H9 (cell line): ENCODE measurements around the gene RXFP2. TPM values are rescaled to one million over a fixed set of nuclear protein-coding genes. Genes with fewer than 3 reads are reported as not detected.

Experiments used
- DNase-seq: peaks from one replicate; pipeline ENCODE4 v3.0.0-alpha.2; 2017
- H2AFZ ChIP-seq: one replicate; pipeline ENCODE4 v1.6.1; 2013; ENCODE audit warnings: mild to moderate bottlenecking, low read length, control low read depth, moderate library complexity
- H2AK5ac ChIP-seq: 2 replicates; pipeline ENCODE4 v1.6.1; 2013; ENCODE audit warnings: low read length, control low read depth, mixed read lengths; ENCODE audit not compliant: insufficient read length
- H2BK120ac ChIP-seq: one replicate; pipeline ENCODE4 v1.6.1; 2013; ENCODE audit warnings: low read depth, mild to moderate bottlenecking, low read length, control low read depth, inconsistent platforms; ENCODE audit not compliant: poor library complexity, severe bottlenecking
- H2BK12ac ChIP-seq: 2 replicates; pipeline ENCODE4 v1.6.1; 2013; ENCODE audit warnings: low read length, control low read depth, mixed read lengths, low read depth; ENCODE audit not compliant: insufficient read length
- H2BK15ac ChIP-seq: 2 replicates; pipeline ENCODE4 v1.6.1; 2013; ENCODE audit warnings: low read depth, low read length, control low read depth
- H2BK20ac ChIP-seq: one replicate; pipeline ENCODE4 v1.6.1; 2013; ENCODE audit warnings: low read depth, mild to moderate bottlenecking, low read length, control low read depth, inconsistent platforms; ENCODE audit not compliant: poor library complexity, severe bottlenecking
- H2BK5ac ChIP-seq: 2 replicates; pipeline ENCODE4 v1.6.1; 2013; ENCODE audit warnings: low read length, control low read depth, mixed read lengths; ENCODE audit not compliant: insufficient read length
- H3K14ac ChIP-seq: 2 replicates; pipeline ENCODE4 v1.6.1; 2013; ENCODE audit warnings: low read length, control low read depth; ENCODE audit not compliant: insufficient read depth
- H3K18ac ChIP-seq: 2 replicates; pipeline ENCODE4 v1.6.1; 2013; ENCODE audit warnings: low read depth, mild to moderate bottlenecking, mixed read lengths, low read length, control low read depth; ENCODE audit not compliant: insufficient read length
- H3K23ac ChIP-seq: 2 replicates; pipeline ENCODE4 v1.6.1; 2013; ENCODE audit warnings: low read length, control low read depth, mixed read lengths, low read depth; ENCODE audit not compliant: insufficient read length
- H3K23me2 ChIP-seq: 2 replicates; pipeline ENCODE4 v1.6.1; 2013; ENCODE audit warnings: low read depth, mild to moderate bottlenecking, mixed read lengths, low read length, control low read depth; ENCODE audit not compliant: insufficient read length, poor library complexity, severe bottlenecking
- H3K27ac ChIP-seq: 2 replicates; pipeline ENCODE4 v1.5.1; 2013; ENCODE audit warnings: low read length, control low read depth, mixed read lengths, low read depth; ENCODE audit not compliant: insufficient read length
- H3K27me3 ChIP-seq: 2 replicates; pipeline ENCODE4 v1.6.1; 2013; ENCODE audit warnings: low read length, control low read depth, inconsistent platforms; ENCODE audit not compliant: insufficient read depth
- H3K4ac ChIP-seq: 2 replicates; pipeline ENCODE4 v1.6.1; 2013; ENCODE audit warnings: low read depth, mild to moderate bottlenecking, control low read depth, inconsistent platforms, low read length, moderate library complexity
- H3K4me1 ChIP-seq: 2 replicates; pipeline ENCODE4 v1.6.1; 2013; ENCODE audit warnings: low read length, control low read depth, inconsistent platforms; ENCODE audit not compliant: insufficient read depth
- H3K4me2 ChIP-seq: 2 replicates; pipeline ENCODE4 v1.6.1; 2013; ENCODE audit warnings: low read length, control low read depth, mixed read lengths; ENCODE audit not compliant: insufficient read length, insufficient read depth
- H3K56ac ChIP-seq: 2 replicates; pipeline ENCODE4 v1.6.1; 2013; ENCODE audit warnings: low read depth, mild to moderate bottlenecking, mixed read lengths, low read length, control low read depth; ENCODE audit not compliant: insufficient read length
- H3K79me1 ChIP-seq: 2 replicates; pipeline ENCODE4 v1.6.1; 2013; ENCODE audit warnings: low read depth, mild to moderate bottlenecking, moderate library complexity, low read length, control low read depth, inconsistent platforms; ENCODE audit not compliant: insufficient read depth, poor library complexity, severe bottlenecking
- H3K79me2 ChIP-seq: 2 replicates; pipeline ENCODE4 v1.6.1; 2013; ENCODE audit warnings: low read length, control low read depth, inconsistent platforms; ENCODE audit not compliant: insufficient read depth
- H3K9ac ChIP-seq: 2 replicates; pipeline ENCODE4 v1.6.1; 2013; ENCODE audit warnings: low read length, control low read depth, mixed read lengths; ENCODE audit not compliant: insufficient read length; ENCODE audit errors: extremely low read depth
- H3K9me3 ChIP-seq: one replicate; pipeline ENCODE4 v1.6.1; 2013; ENCODE audit warnings: low read depth, low read length, inconsistent platforms; ENCODE audit not compliant: control insufficient read depth
- H3T11ph ChIP-seq: one replicate; pipeline ENCODE4 v1.6.1; 2013; ENCODE audit warnings: mild to moderate bottlenecking, low read length, control low read depth, inconsistent platforms
- H4K20me1 ChIP-seq: one replicate; pipeline ENCODE4 v1.6.1; 2013; ENCODE audit not compliant: control insufficient read depth, insufficient read length, insufficient read depth
- H4K5ac ChIP-seq: 2 replicates; pipeline ENCODE4 v1.6.1; 2013; ENCODE audit warnings: low read depth, mild to moderate bottlenecking, mixed read lengths, low read length, control low read depth; ENCODE audit not compliant: insufficient read length
- H4K8ac ChIP-seq: replicated peaks from 2 replicates; pipeline ENCODE4 v1.6.1; 2013; ENCODE audit warnings: low read length, control low read depth, mixed read lengths, low read depth; ENCODE audit not compliant: insufficient read length
- H4K91ac ChIP-seq: 2 replicates; pipeline ENCODE4 v1.6.1; 2013; ENCODE audit warnings: low read depth, mild to moderate bottlenecking, moderate library complexity, mixed read lengths, low read length, control low read depth; ENCODE audit not compliant: insufficient read length
- H3K27ac Mint-ChIP-seq, 3 experiments: 2 replicates in 2 of 3; 3 replicates in 1 of 3; pipeline ENCODE4 v1.8.0; 2020 to 2021; ENCODE audit warnings: mixed read lengths in 3 of 3, mild to moderate bottlenecking in 1 of 3, moderate library complexity in 1 of 3
- H3K27me3 Mint-ChIP-seq: 2 replicates; pipeline ENCODE4 v1.8.0; 2021; ENCODE audit warnings: low read depth, mild to moderate bottlenecking, moderate library complexity, mixed read lengths
- H3K36me3 Mint-ChIP-seq, 3 experiments: 2 replicates in 2 of 3; 3 replicates in 1 of 3; pipeline ENCODE4 v1.8.0; 2020 to 2021; ENCODE audit warnings: low read depth in 3 of 3, mixed read lengths in 3 of 3; ENCODE audit not compliant: insufficient read depth in 1 of 3
- H3K4me1 Mint-ChIP-seq, 2 experiments: 2 replicates each; pipeline ENCODE4 v1.8.0; 2020; ENCODE audit warnings: mixed read lengths in 2 of 2
- H3K4me3 Mint-ChIP-seq, 2 experiments: 2 replicates in 1 of 2; 3 replicates in 1 of 2; pipeline ENCODE4 v1.8.0; 2020 to 2021; ENCODE audit warnings: mild to moderate bottlenecking in 2 of 2, mixed read lengths in 2 of 2, moderate library complexity in 1 of 2
- H3K9me3 Mint-ChIP-seq, 2 experiments: 2 replicates in 1 of 2; 3 replicates in 1 of 2; pipeline ENCODE4 v1.8.0; 2020; ENCODE audit warnings: mild to moderate bottlenecking in 2 of 2, mixed read lengths in 2 of 2, moderate library complexity in 1 of 2
- CTCF ChIP-seq: fragments of 200-600 bp; sonication (generic); conservative IDR thresholded peaks from 3 replicates; pipeline ENCODE4 v1.8.0; 2021; ENCODE audit warnings: antibody characterized with exemption, mild to moderate bottlenecking
- WGBS: extraction: QIAGEN DNeasy Blood & Tissue Kit; methylation state at CpG from one replicate; pipeline ENCODE4 v1.1.7; 2013; ENCODE audit warnings: missing lambda C conversion rate, low lambda C conversion rate, mixed read lengths; ENCODE audit not compliant: insufficient read length; ENCODE audit errors: extremely low coverage; 5-methylcytosine and 5-hydroxymethylcytosine counted together
- total RNA-seq: library from RNA; stranded (reverse); gene quantifications from 2 replicates; pipeline ENCODE4 v1.2.1, GENCODE V29; 2021

The RXFP2 gene
- total RNA-seq, 1 experiment from 2014 or later: not detected

GRCh38 chr13:31803311-31803710, 64.0 kb downstream of the RXFP2 start:
- Histone ChIP-seq H3K56ac (no peak overlapping the region), H3K79me1 (no peaks in the 10 kb centered on the region), H4K20me1 (no peaks in the 10 kb centered on the region), H4K8ac (no peak overlapping the region), H4K91ac (no peak overlapping the region), H2BK20ac (no peak overlapping the region), H3K27me3 (no peaks in the 10 kb centered on the region), H3K23ac (no peak overlapping the region), H3K4me1 (no peaks in the 10 kb centered on the region), H3T11ph (no peak overlapping the region), H2BK15ac (no peak overlapping the region), H3K18ac (no peak overlapping the region), H4K5ac (no peak overlapping the region), H3K79me2 (no peaks in the 10 kb centered on the region), H3K9me3 (no peaks in the 10 kb centered on the region), H2AK5ac (no peak overlapping the region), H3K14ac (no peak overlapping the region), H3K4ac (no peak overlapping the region), H2BK12ac (no peak overlapping the region), H2BK5ac (no peak overlapping the region), H3K23me2 (no peaks in the 10 kb centered on the region), H3K4me2 (no peak overlapping the region), H3K27ac (no peak overlapping the region), H2AFZ (no peak overlapping the region), H3K9ac (no peak overlapping the region), H2BK120ac (no peak overlapping the region)
- no CpG with 5 or more reads among the region's 1 CpG for WGBS
- no peak overlapping the region for H3K27ac Mint-ChIP-seq
- no peaks in the 10 kb centered on the region for H3K4me1 Mint-ChIP-seq
- H3K9me3 Mint-ChIP-seq: no peaks in the 10 kb centered on the region; a peak in 1 of 5 replicates
- TF ChIP-seq CTCF: no peak
- no peak overlapping the region for H3K4me3 Mint-ChIP-seq
- no peak for DNase-seq
- no peaks in the 10 kb centered on the region for H3K27me3 Mint-ChIP-seq
- H3K36me3 Mint-ChIP-seq: no peaks in the 10 kb centered on the region
